ENCODE data around the gene CABLES1.

The CABLES1 gene

GRCh38 chr18:23189099-23189498, 53.8 kb downstream of the CABLES1 start:
- in situ Hi-C loops (cut with MboI; ENCODE audit: low sequenced_read_pairs), result no loop called here

- in situ Hi-C loops (cut with MboI; ENCODE audit: low sequenced_read_pairs), result no loop called here
Measured at GRCh38 chr18:23189768-23190661, 54.7 kb downstream of the CABLES1 start.

GRCh38 chr18:23191232-23191631, 55.9 kb downstream of the CABLES1 start:
- in situ Hi-C loops (cut with MboI; ENCODE audit: low sequenced_read_pairs), result no loop called here

- in situ Hi-C loops (cut with MboI; ENCODE audit: low sequenced_read_pairs), result no loop called here
Measured at GRCh38 chr18:23193742-23194141, 58.5 kb downstream of the CABLES1 start.

GRCh38 chr18:23194155-23194996, 59.1 kb downstream of the CABLES1 start:
- in situ Hi-C loops (cut with MboI; ENCODE audit: low sequenced_read_pairs), result no loop called here

GRCh38 chr18:23194997-23195957, 60.0 kb downstream of the CABLES1 start:
- in situ Hi-C loops (cut with MboI; ENCODE audit: low sequenced_read_pairs), result no loop called here

GRCh38 chr18:23196119-23197007, 61.1 kb downstream of the CABLES1 start:
- in situ Hi-C loops (cut with MboI; ENCODE audit: low sequenced_read_pairs), result no loop called here

GRCh38 chr18:23198217-23198845, 63.0 kb downstream of the CABLES1 start:
- in situ Hi-C loops (cut with MboI; ENCODE audit: low sequenced_read_pairs), result no loop called here

GRCh38 chr18:23200756-23201155, 65.5 kb downstream of the CABLES1 start:
- in situ Hi-C loops (cut with MboI; ENCODE audit: low sequenced_read_pairs), result no loop called here

GRCh38 chr18:23201741-23202140, 66.5 kb downstream of the CABLES1 start:
- in situ Hi-C loops (cut with MboI; ENCODE audit: low sequenced_read_pairs), result no loop called here

- in situ Hi-C loops (cut with MboI; ENCODE audit: low sequenced_read_pairs), result no loop called here
Measured at GRCh38 chr18:23203891-23204432, 68.7 kb downstream of the CABLES1 start.

- in situ Hi-C loops (cut with MboI; ENCODE audit: low sequenced_read_pairs), result no loop called here
Measured at GRCh38 chr18:23204589-23205235, 69.4 kb downstream of the CABLES1 start.

GRCh38 chr18:23205980-23206379, 70.7 kb downstream of the CABLES1 start:
- in situ Hi-C loops (cut with MboI; ENCODE audit: low sequenced_read_pairs), result no loop called here

- in situ Hi-C loops (cut with MboI; ENCODE audit: low sequenced_read_pairs), result no loop called here
Measured at GRCh38 chr18:23207191-23207955, 72.1 kb downstream of the CABLES1 start.

- in situ Hi-C loops (cut with MboI; ENCODE audit: low sequenced_read_pairs), result no loop called here
Measured at GRCh38 chr18:23207994-23208393, 72.7 kb downstream of the CABLES1 start.

- in situ Hi-C loops (cut with MboI; ENCODE audit: low sequenced_read_pairs), result no loop called here
Measured at GRCh38 chr18:23208600-23208999, 73.3 kb downstream of the CABLES1 start.

GRCh38 chr18:23209031-23209430, 73.7 kb downstream of the CABLES1 start:
- in situ Hi-C loops (cut with MboI; ENCODE audit: low sequenced_read_pairs), result no loop called here

- in situ Hi-C loops (cut with MboI; ENCODE audit: low sequenced_read_pairs), result no loop called here
Measured at GRCh38 chr18:23209796-23210195, 74.5 kb downstream of the CABLES1 start.

All from HL-60/S4 treated with phorbol 12-myristate 13-acetate at 8.2 ng/mL for 4 days and 3 days (cell line).